ENCODE measurements around the gene ARHGAP11A.

GRCh38 chr15:32651229-32651837 lies 36.0 kb downstream of the ARHGAP11A start:
- TF ChIP-seq CTCF (IDR thresholded peaks at IDR 0.05; ENCODE audit: low read length) (peak; percentile 89), EZH2 (IDR thresholded peaks at IDR 0.05; ENCODE audit: borderline replicate concordance, low read length) (no peak)
